Suprapubic skin (tissue), 4 donors: ENCODE results near the gene UCK1.

Experiments used
- CTCF ChIP-seq, 2 donors: fragments of 200-600 bp in 1 of 2; fragments of 450-650 bp in 1 of 2; sonication (generic) in 1 of 2; IDR thresholded peaks; one replicate each; pipeline ENCODE4 v1.5.1; 2016 to 2019; ENCODE audit warnings: antibody characterized with exemption in 2 of 2, mild to moderate bottlenecking in 1 of 2, moderate library complexity in 1 of 2
- EP300 ChIP-seq: sonication (generic); formaldehyde crosslinking; IDR thresholded peaks from one replicate; pipeline ENCODE4 v1.6.1; 2017; ENCODE audit warnings: antibody characterized with exemption
- POLR2A ChIP-seq, 2 donors: fragments of 450-650 bp; IDR thresholded peaks; one replicate each; pipeline ENCODE4 v1.6.1; 2017; ENCODE audit warnings: antibody characterized with exemption in 2 of 2, mild to moderate bottlenecking in 2 of 2, moderate library complexity in 2 of 2
- POLR2AphosphoS5 ChIP-seq, 3 donors: sonication (generic); formaldehyde crosslinking; IDR thresholded peaks; one replicate each; pipeline ENCODE4 v1.6.1; 2017; ENCODE audit warnings: antibody characterized with exemption in 3 of 3

- TF ChIP-seq POLR2AphosphoS5 (IDR thresholded peaks at IDR 0.05) (peak in 2 of 3 donors; percentile 41 to 68), EP300 (no peak), CTCF (IDR thresholded peaks at IDR 0.05) (no peak), POLR2A (IDR thresholded peaks at IDR 0.05) (no peak)
Measured at GRCh38 chr9:131502781-131503625, 28.1 kb downstream of the UCK1 start, which contains the start of gene POMT1.
